Stimulated activated CD4-positive, alpha-beta T cell treated with anti-CD3 and anti-CD28 coated beads, Interleukin-4, amount 100 ng/mL, for 48 hours (primary cell): ENCODE measurements around the gene DKC1.
"Not testable (repeated sequence)": the region's sequence is repeated elsewhere in the genome, so short reads cannot be mapped to it uniquely, and the experiment has no call there.

ENCODE experiments used
- DNase-seq, 2 donors: peaks; one replicate each; pipeline ENCODE4 v3.0.0-alpha.2; 2020; ENCODE audit warnings: low read depth in 2 of 2

The DKC1 gene

DNA sequence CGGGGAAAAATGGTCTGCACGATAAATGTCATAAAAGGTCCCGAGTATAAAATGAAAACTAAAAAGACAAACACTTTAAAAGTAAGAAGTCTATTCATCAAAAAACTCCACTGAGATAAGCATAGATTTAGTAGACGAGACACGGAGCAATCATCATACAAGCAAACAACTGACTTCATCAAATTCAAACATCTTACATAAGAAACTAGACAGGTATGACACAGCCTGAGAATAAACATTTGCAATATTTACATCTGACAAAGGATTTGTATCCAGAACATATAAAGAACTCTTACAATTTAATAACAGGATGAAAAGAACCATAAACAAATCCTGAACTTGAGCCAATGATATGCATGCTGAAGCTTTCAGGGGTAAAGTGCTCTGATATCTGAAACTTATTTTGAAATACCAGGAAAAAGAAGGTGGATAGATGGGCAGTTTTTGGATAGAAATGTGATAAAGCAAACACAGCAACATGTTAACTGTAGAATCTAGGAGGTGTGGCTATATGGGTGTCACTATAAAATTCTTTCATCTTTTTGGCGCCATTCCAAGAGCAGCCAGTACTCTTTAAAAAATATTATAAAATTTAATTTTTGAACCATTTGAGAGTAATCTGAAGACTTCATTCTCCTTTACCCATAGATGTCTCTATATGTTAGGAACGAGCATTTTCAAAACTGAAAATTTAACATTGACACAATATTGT is 30.6 kb downstream of the DKC1 start:
- DNase-seq, result no peak

DNA sequence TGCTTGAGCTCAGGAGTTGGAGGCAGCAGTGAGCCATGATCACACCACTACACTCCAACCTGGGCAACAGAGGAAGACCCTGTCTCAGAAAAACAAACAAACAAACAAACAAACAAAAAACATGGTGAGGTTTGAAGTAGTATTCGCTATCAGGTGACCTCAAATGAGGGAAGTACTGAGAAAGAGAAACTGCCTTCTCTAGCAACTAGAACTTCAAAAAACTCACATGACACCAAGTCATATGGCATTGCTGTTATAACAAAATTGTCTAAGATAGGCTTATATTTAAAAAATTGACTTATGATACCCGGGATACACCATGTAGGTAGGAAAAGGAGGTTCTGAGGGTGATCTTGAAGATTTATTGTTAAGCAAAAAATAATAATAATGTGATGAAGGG is 32.4 kb downstream of the DKC1 start:
- no peak for DNase-seq

DNA sequence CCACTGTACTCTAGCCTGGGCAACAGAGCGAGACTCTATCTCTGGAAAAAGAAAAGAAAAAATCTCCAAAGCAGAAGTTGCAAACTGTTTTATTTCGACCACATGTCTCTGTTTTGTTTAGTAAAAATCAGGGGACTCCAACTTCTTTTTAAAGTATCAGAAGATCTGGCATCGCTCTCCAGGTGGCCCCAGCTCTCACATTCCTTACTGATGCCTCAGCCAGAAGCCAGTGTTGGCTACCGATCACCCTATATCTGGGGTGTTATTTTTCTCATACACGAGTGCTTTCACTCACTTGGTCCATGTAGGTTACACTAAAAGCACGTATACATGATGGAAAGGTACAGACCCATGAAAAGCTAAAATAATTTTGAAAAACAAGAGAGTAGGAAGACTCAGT is 34.3 kb downstream of the DKC1 start:
- no peak for DNase-seq

DNA sequence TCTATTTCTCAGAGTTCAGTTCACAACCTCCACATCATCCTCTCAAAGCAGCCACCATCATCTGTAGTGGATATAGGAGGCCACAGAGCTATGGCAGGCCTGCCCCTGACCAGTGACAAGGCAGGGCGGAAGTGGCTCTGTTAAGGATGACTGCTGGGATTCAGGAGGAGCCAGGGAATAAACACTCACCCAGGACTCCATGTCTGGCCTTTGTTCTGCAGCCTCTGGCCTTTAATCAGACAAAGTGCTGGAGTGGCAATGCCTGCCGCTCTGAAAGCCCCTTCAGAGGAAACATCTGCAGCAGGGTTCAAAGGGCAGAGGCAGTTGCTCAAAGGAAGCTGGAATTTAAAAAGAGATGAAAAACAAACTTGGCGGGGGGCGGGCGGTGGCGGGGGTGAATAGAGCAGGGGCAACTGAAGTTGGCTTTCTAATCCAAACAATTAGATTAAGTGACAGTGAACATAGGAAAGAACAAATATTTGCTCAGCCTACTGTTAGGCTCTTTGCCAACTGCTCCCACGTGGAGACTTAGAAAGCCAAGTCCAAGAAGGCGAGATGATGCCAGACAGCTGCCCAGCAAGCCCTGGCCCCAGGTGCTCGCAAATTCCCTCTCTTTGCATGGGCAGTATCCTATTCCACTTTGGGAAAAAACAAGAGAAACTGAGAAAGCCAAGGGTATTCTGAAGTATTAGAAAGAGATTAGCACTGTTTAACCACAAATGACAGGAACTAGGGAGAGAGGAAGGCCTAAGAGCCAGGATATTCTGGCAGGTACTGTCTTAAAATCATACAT is 37.1 kb downstream of the DKC1 start:
- DNase-seq, result no peak

DNA sequence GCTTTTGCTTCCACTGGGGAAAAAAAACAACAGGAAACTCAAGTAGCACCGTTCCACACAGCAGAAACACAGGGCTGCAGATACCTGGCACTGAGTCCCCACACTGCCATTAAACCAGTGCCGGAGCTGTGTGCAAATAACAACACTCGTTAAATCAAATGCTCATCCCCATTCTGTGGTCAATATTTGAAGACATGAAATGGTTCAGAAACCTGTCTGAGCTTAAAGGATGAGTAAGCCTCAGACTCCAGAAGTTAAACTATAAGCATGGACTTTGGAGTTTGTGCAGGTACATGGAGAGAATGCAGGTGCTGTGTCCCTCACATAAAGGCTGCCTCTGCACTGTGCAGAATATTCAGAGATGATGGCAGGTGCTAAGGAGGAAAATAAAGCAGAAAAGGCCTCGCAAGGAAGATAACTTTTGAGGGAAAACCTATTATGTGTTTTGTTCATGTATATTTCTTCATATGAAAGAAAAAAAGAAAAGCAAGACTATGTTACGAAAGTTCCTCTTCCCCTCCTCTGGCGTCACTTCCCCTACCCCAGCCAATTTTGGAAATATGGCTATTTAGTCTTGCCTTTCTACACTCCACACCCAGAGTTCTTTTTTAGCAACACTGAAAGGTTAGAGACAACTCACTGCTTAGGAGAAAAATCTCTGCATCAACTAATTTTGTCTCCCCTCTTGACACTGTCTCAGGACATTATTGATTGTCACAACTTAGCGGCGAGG is 38.0 kb downstream of the DKC1 start:
- DNase-seq, result no peak

DNA sequence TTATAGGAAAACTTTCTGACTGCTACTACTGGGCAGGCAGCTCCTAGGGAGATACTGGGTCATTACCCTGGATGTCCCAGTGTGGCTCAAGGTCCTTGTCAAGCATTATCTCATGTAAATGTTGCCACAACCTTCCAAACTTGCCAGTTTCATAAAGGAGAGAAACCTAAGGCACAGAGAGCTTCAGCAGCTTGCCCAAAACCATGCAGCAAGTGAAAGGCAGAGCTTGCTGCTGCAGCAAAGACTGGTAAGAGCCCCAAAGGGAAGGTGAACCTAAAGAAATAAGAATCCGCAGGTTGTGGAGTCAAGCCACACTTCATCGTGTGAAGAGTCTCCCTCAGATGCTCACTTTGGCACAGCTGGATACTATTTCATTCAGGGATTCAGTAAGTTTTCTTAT is 40.3 kb downstream of the DKC1 start:
- DNase-seq, result no peak

DNA sequence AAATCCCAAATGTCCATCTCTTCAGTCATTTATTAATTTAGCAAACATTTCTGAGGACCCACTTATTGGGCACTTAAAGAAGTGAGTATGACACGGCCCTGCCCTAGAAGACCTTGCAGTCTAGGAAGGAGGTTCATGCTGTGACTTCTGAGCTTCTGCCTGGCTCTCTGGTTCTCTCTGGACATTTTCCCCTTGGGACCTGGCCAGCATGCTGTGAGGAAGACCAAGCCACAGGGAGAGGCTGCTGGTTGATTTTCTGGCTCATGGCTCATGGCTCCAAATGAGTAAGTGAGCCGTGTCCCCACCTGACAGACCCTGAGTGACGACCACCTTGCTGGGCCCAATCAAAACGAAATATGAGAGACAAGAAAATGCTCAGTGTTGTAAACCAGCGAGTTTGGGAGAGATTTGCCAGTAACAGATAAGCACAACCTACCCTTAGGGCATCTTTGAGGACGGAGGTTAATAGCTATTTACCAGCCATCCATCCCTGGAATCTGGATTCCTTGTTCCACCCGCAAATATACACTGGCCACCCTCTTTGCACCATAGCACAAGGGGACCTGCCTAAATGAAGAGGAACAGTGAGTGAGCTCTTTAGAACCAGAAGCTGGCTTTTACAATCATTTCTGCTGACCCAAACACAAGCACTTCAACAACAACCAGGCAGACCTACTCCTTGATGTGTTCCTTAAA is 41.7 kb downstream of the DKC1 start:
- DNase-seq, result no peak

DNA sequence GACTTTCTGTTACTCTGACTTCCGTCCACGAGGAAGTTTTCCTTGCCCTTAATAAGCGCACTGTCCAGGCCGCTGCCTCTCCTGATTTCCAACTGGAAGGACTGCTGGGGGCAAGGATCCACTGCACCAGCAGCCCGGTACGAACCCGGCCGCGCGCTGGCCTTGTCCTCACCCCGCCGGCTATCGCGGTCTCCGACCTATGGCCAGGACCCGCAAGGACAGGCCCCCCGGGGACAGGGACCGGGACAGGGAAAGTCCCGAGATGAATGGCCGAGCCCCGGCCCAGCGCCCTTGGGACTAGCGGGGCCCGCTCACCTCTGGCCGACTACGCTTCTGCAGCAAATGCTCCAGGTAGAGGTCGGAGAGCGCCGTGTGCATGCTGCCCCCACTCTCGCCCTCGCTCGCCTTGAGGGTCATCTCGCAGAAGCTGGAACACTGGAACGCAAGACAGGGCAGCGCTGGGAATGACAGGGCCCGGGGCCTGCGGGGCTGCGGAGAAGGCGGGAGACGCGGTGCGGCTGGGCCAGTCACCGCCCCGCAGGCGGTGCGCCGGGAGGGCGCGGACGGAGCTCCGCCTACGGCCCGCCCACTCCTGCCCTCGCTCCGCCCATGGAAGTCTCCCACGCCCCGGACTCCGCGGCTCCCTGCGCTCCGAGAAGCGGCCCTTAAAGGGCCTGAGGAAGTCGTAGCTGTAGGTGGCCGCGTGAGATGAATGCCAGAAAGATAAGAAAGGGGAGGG is 42.5 kb downstream of the DKC1 start, which contains the start of gene MPP1:
Gene MPP1, minus strand, starts transcription at position 529 of the 739 bp plus-strand sequence. Its CDS starts 112 bp downstream, at position 417.
- peak; percentile 53 to 58 for DNase-seq

DNA sequence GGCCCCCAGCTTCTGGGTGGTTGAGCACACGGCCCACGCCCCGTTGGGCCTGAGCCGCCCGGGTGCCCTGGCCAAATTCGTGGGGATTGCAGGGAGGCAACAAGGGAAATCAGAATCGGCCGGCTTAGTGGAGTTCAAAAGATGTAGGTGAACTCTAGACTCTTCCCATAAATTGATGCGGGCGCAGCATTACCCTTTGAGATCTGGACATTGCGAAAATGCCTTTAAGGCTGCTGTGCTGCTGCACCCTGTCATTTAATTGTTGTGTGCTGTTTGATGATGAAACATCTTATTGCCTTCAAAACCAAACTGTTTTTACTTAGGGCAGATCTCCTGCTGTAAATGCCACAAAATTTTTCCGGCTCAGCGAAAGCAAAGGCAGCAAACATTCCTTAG is 43.0 kb downstream of the DKC1 start:
- no peak for DNase-seq

DNA sequence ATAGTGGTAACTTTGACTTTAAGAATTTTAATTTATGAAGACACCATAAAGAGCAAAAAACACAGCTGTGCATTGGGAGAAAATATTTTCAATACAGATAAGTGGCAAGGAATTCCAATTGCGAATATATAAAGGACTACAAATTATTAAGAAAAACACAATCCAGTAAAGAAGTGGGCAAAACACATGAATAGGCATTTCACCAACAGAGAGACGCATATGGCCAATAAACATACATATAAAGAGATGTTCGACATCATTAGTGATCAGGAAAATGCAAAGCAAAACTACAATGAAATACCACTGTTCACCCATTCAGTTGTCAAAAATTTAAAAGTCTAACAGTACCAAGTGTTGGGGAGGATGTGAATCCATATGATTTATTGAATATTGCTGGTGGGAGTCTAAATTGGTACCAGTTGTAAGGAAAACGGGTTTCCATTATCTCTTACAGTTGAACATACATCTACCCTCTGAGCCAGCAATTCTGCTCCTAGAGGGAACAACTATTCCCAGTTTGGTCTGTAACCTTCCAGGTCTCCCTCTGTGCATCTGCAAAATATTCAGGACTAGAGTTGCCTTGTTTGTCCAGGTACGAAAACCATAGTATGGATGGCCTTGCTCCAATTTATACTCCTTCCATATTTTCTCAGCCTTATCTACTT is 44.3 kb downstream of the DKC1 start:
- DNase-seq, result no peak

DNA sequence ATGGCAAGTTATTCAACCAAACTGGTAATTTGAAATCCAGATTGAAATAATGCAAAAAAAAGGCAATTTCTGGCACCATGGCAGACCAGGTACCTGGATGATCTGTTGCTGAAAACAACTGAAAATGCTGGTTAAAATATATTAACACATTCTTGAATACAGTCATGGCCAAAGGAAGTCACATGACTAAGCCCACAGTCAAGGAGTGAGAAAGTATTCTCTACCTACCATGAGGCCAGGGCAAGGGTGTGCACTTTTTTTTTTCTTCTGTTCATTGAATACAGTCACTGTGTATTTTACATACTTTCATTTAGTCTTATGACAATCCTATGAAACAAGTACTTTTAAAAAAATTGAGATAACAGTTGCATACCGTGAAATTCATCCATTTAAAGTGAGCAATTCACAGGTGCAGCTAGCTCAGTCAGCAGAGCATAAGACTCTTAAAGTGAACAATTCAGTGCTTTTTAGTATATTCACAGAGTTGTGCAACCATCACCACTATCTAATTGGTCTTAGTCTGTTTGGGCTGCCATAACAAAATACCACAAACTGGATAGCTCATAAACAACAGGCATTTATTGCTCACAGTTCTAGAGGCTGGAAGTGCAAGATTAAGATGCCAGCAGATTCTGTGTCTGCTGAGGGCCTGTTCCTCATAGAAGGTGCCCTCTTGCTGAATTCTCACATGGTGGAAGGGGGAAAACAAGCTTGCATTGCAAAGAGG is 47.4 kb downstream of the DKC1 start:
- DNase-seq, result no peak

DNA sequence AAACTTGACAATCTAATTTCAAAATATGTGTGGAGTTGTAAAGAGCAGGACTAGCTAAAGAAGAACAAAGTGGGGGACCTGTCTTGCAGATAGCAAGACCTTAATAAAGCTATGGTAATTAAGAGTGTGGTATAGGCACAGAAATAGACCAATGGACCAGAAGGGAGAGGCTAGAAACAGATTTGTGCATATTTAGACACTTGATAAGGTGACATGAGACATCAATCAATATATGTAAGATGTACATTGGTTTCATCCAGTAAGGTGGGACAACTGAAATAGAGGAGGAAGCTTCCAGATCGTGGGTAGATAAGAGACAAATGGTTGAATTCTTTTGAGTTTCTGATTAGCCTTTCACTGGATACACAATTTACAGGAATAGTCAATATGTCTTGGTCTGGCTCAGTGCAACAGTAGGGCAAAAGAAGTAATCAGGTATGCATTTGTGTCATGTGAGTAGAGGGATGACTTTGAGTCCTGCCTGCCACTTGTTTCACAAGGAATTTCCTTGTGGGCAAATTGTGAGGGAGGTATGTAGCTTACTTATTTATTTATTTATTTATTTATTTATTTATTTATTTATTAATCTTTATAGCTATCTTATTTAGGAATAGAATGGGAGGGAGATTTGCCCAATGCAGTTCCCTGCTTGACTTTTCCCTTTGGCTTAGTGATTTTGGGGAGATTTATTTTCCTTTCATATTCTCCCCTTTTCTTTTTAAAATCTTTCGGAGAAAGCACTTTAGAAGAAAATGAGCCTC is 49.9 kb downstream of the DKC1 start:
- no peak for DNase-seq

DNA sequence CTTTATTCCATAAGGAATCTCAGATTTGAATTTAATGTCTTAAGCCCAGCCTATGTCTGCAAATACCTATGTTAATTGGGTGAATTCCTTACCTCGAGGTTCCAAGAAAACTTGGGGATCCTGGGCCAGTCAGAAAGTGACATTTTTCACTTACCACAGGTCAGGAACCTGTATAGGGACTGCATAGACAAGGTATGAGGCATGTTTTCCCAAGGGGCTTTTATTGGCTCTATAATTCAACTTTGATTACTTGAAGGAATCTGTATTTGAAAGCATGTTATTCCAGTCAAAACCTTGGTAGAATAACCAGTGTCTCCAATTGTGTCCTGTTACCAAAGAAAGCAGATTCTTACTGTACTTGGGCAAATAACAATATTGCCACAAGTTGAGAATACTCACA is 51.1 kb downstream of the DKC1 start:
- DNase-seq, result no peak

DNA sequence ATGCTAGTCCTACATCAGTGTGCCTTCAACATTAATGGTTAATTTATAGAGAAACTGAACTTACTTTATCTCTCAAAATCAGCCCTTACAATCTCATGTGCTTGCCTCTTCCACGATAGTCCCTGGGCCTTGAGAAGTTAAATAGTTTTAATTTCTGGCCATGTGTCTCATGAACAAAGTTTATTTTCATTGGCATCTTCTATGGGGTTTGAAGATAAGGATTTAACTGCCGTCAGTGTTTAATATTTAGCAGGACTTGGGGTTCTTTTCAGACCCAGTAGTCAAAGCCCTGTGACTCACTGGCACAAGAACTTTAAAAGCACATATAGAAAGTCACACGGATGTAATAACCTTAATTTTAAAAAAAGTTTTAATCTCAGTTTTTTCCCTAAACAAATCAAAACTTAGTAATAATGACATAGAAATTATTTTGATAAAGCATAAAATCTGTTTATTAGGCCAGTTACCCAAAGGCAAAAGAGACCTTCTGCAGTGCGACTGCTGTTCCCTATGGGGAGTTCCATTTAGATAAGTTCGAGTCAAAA is 52.7 kb downstream of the DKC1 start:
- no peak for DNase-seq

DNA sequence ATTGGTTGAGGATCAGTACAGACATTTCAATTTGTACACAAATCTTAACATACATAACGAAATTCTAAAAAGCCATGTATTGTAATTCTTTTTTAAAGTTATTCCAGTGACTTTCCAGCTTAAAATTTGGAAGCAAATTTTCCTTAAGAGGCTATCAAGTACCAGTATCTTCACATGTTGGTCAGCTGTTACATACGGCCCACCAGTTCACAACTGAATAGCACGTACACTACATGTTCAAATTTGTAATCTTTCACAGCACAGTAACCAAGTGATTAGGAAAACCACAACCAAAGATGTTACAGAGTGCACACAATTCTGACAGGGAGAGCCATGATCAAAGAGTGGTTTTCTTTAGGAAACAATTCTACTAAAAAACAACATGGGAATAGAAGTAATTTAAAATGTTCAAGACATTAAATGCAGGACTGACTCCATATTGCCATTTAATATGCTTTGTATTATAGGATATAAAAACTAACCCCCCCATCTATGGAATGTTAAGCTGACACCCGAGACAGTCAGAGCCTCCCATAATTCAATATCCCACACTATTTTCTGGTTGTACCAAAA is 53.7 kb downstream of the DKC1 start:
- DNase-seq, result not testable (repeated sequence)

DNA sequence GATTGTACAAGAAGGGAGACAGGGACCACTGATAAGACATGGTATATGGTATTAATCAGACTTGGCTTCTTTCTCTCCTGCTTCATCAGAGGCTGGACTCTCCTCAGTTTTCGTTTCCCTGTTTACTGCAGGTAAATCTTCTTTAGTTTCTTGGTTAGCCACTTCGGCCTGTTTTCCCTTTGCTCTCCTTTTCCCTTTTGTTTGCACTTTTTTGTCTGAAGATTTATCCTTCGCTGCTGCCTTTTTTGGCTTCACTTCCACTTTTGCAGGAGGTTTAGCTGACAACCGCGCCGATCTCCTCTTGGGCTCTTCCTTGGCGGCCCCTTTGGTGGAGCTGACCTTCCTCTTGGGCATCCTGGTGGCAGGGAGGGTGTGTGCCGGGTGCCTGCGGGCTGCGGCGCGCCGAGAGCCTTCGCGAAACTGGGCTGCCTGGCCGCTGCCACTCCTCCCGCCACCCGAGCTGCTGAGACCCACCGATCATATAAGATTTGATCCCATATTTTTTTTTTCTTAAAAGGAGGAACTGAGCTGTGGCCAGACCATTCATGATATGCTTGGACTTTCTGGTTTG is 54.5 kb downstream of the DKC1 start:
- DNase-seq, result not testable (repeated sequence)

DNA sequence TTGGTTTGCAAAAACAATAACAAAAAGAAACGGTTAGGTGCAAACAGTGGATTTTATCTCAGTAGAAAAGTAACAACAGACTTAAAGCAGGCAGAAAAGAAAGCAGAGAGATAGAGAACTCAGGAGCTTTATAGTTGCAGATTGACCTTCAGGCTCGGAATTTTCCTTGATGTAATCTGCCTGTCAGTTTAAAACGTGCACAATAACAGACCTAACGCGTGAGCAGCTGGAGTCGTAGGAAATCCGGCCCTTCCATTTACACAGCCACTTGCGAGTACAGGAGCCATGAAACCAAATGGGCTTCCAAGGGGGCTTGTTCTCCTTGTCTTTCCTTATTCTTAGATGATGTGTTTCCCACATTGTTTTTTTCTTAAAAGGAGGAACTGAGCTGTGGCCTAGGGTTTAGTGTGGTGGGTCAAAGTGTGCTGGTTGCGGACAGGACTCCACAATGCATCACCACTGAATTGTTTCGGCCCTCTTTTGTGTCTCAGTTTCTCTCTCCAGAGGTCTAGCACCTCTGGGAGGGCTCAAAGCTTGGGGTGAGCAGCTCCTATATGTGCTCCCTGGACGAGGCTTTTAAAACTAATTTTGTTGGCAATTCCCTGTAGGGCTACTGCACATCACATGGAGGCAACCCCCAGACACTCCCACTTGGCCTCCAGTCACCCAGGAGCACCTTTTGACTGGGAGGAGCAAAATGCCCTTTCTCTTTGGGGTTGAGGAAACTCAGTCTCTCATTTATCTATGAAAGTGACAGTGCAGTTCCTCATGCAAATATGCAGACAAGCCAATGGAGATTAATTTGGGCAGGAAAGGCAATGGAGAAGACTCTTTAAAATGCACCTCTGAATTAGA is 56.5 kb downstream of the DKC1 start:
- DNase-seq, result no peak
